Smooth muscle cell (in vitro differentiated cells): ENCODE measurements around the gene KCNAB1. TPM values are rescaled to one million over a fixed set of nuclear protein-coding genes. Genes with fewer than 3 reads are reported as not detected.
A peak's percentile ranks its signal among the peaks of the same experiment; 100 is the strongest.

Experiments
- DNase-seq: peaks from one replicate; lab custom pipeline; 2025; ENCODE audit not compliant: unreplicated experiment; lab: John Stamatoyannopoulos, UW
- H2AFZ ChIP-seq: fragments of 200-600 bp; sonication (generic); 2 replicates; pipeline ENCODE4 v1.6.0; 2016; ENCODE audit warnings: antibody characterized with exemption, low read depth, mild to moderate bottlenecking
- H3F3A ChIP-seq: fragments of 200-600 bp; sonication (generic); 2 replicates; pipeline ENCODE4 v1.6.0; 2017; ENCODE audit warnings: antibody characterized with exemption, low read depth
- H3K27ac ChIP-seq: fragments of 200-600 bp; sonication (generic); 2 replicates; pipeline ENCODE4 v1.5.1; 2016; ENCODE audit warnings: low read depth, mild to moderate bottlenecking
- H3K27me3 ChIP-seq: fragments of 200-600 bp; sonication (generic); 2 replicates; pipeline ENCODE4 v1.6.1; 2016; ENCODE audit warnings: low read depth, mild to moderate bottlenecking
- H3K36me3 ChIP-seq: fragments of 200-600 bp; sonication (generic); 2 replicates; pipeline ENCODE4 v1.5.1; 2016; ENCODE audit warnings: low read depth
- H3K4me1 ChIP-seq: fragments of 200-600 bp; sonication (generic); 2 replicates; pipeline ENCODE4 v1.5.1; 2016; ENCODE audit warnings: low read depth
- H3K4me2 ChIP-seq: fragments of 200-600 bp; sonication (generic); 2 replicates; pipeline ENCODE4 v1.6.0; 2016; ENCODE audit warnings: mild to moderate bottlenecking
- H3K4me3 ChIP-seq: fragments of 200-600 bp; sonication (generic); 2 replicates; pipeline ENCODE4 v1.5.1; 2016; ENCODE audit warnings: mild to moderate bottlenecking
- H3K79me2 ChIP-seq: fragments of 200-600 bp; sonication (generic); 2 replicates; pipeline ENCODE4 v1.6.0; 2016; ENCODE audit warnings: low read depth, mild to moderate bottlenecking
- H3K9ac ChIP-seq: fragments of 200-600 bp; sonication (generic); 2 replicates; pipeline ENCODE4 v1.6.0; 2016; ENCODE audit warnings: low read depth
- H3K9me3 ChIP-seq: fragments of 200-600 bp; sonication (generic); replicated peaks from 2 replicates; pipeline ENCODE4 v1.5.1; 2016; ENCODE audit warnings: low read depth
- H4K20me1 ChIP-seq: fragments of 200-600 bp; sonication (generic); 2 replicates; pipeline ENCODE4 v1.6.0; 2016; ENCODE audit warnings: low read depth
- WGBS: methylation state at CpG from one replicate; pipeline ENCODE4 v1.1.7; 2016; ENCODE audit warnings: low lambda C conversion rate; 5-methylcytosine and 5-hydroxymethylcytosine counted together
- polyA plus RNA-seq: library from polyadenylated mRNA; unstranded; fragments of >200 nt; fragmentation: Nextera tagmentation; extraction: Ambion mirVana; gene quantifications from 2 replicates; pipeline ENCODE4 v1.2.1, GENCODE V29; 2016
- total RNA-seq: library from RNA; depleted of rRNA; stranded (reverse); fragments of >200 nt; gene quantifications from 2 replicates; pipeline ENCODE4 v1.2.3, GENCODE V29; 2014
- TF ChIP-seq, protein P1 (sequence below): fragments of 200-600 bp; sonication (generic); IDR thresholded peaks from 2 replicates; pipeline ENCODE4 v1.5.1; 2017; ENCODE audit warnings: borderline replicate concordance, mild to moderate bottlenecking, antibody characterized with exemption; ENCODE audit not compliant: insufficient read depth, poor library complexity, severe bottlenecking

Gene KCNAB1
- total and polyA plus RNA-seq, 2 experiments from 2014 or later: 0.36 to 1.0 TPM

DNA sequence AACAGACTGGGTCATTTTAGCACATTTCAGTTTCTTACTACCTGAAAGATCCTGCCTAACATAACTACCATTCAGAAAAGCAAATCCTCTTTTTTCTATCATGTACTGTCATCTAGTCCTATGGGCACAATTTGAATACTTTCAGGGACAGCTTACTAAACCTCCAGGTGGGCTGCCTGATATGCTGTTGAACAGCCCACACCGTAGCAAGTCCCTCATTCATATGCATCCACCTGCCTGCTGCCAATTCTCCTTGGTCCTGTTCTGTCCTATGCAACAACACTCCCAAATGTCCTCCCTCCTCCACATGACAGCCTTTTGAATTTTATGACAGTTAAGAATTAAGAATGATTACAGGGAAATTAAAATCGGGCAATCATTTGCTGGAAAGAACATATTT lies 137.9 kb downstream of the KCNAB1 start:
- TF ChIP-seq, protein P1, sequence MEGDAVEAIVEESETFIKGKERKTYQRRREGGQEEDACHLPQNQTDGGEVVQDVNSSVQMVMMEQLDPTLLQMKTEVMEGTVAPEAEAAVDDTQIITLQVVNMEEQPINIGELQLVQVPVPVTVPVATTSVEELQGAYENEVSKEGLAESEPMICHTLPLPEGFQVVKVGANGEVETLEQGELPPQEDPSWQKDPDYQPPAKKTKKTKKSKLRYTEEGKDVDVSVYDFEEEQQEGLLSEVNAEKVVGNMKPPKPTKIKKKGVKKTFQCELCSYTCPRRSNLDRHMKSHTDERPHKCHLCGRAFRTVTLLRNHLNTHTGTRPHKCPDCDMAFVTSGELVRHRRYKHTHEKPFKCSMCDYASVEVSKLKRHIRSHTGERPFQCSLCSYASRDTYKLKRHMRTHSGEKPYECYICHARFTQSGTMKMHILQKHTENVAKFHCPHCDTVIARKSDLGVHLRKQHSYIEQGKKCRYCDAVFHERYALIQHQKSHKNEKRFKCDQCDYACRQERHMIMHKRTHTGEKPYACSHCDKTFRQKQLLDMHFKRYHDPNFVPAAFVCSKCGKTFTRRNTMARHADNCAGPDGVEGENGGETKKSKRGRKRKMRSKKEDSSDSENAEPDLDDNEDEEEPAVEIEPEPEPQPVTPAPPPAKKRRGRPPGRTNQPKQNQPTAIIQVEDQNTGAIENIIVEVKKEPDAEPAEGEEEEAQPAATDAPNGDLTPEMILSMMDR: no peak
- Histone ChIP-seq H3K27me3 (no peaks in the 10 kb centered on the region), H3K4me1 (peaks cover 2% of the 10 kb centered on the region), H3K9ac (no peak overlapping the region), H3K27ac (no peak overlapping the region), H3K36me3 (no peaks in the 10 kb centered on the region), H3K9me3 (no peaks in the 10 kb centered on the region), H4K20me1 (no peaks in the 10 kb centered on the region), H3K4me2 (no peak overlapping the region), H3K79me2 (no peaks in the 10 kb centered on the region), H3K4me3 (no peak overlapping the region), H2AFZ (no peak overlapping the region), H3F3A (no peaks in the 10 kb centered on the region)
- no peak for DNase-seq
- WGBS: 84% methylated on average over 2 of the region's 2 CpGs

DNA sequence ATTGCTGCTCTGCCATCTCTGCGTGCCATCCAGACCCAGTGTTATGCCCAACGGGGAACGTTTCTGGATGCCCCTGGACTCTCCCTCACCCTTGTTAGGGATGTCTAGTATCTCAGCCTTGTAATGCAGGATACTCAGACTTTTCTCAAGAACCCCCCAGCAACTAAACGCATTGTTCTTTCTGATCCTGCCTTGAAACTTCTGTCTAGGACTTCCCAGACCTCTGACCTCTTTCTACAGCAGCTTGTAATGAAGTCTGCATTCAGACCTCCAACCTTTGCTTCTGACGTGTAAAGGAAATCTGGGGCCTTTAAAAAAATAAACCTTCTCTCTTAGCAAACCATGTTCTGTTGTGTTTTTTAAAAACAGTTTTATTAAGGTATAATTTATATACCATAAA lies 139.5 kb downstream of the KCNAB1 start:
- Histone ChIP-seq H3K27me3 (no peaks in the 10 kb centered on the region), H3K4me1 (no peaks in the 10 kb centered on the region), H2AFZ (no peak overlapping the region), H3K4me2 (peak overlapping the region; percentile 64), H3K9ac (no peak overlapping the region), H3K9me3 (no peaks in the 10 kb centered on the region), H3K27ac (peak overlapping the region; percentile 56), H3K79me2 (no peaks in the 10 kb centered on the region), H3K4me3 (no peak overlapping the region), H4K20me1 (no peaks in the 10 kb centered on the region), H3K36me3 (no peaks in the 10 kb centered on the region), H3F3A (no peaks in the 10 kb centered on the region)
- WGBS: 75% methylated on average over 5 of the region's 5 CpGs
- DNase-seq: no peak
- TF ChIP-seq, protein P1: no peak

DNA sequence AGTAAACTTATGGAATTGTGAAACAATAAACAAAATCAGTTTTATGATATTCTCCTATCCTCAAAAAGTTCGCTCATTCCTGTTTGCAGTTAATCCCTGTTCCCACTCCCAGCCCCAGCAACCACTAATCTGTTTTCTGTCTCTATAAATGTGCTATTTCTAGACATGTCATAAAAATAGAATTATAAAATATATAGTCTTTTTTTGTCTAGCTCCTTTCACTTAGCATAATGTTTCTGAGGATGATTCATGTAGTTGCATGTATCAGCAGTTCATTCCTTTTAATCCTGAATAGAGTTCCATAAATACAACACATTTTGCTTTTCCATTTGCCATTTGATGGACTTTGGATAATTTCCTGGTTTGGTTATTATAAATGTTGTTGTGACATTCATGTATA lies 140.0 kb downstream of the KCNAB1 start:
- H3K4me2 ChIP-seq: peak overlapping the region; percentile 64
- 26% methylated on average over 1 of the region's 1 CpG for WGBS
- no peak overlapping the region for H3K9ac ChIP-seq
- H3K4me1 ChIP-seq: no peaks in the 10 kb centered on the region
- H3K4me3 ChIP-seq: no peak overlapping the region
- no peak for DNase-seq
- no peaks in the 10 kb centered on the region for H3K79me2 ChIP-seq
- H3F3A ChIP-seq: no peaks in the 10 kb centered on the region
- TF ChIP-seq, protein P1: no peak
- no peaks in the 10 kb centered on the region for H3K36me3 ChIP-seq
- H3K27ac ChIP-seq: peak overlapping the region; percentile 56
- H4K20me1 ChIP-seq: no peaks in the 10 kb centered on the region
- H2AFZ ChIP-seq: no peak overlapping the region
- no peaks in the 10 kb centered on the region for H3K9me3 ChIP-seq
- no peaks in the 10 kb centered on the region for H3K27me3 ChIP-seq

DNA sequence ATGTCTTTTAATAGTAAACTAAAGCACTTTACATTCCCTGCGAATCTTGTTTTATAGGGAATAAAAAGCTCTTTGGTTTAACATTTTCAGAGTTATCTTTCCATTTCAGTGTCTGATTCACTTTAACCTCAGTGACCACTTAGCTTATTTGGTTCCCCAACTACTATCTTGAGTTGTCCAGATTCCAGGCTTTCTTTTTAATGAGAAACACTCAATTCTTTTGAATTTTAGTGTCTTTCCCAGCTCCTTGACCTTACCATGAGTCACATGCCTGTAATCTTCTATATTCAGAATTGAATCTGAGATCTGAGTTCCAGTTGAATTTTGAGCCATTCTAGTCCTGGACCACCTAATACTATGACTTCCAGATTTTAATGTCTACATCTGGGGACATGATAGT lies 144.4 kb downstream of the KCNAB1 start:
- Histone ChIP-seq H3K79me2 (no peaks in the 10 kb centered on the region), H3F3A (no peaks in the 10 kb centered on the region), H3K9me3 (no peaks in the 10 kb centered on the region), H3K4me2 (no peak overlapping the region), H3K36me3 (no peaks in the 10 kb centered on the region), H3K9ac (no peak overlapping the region), H3K4me1 (no peaks in the 10 kb centered on the region), H3K4me3 (no peak overlapping the region), H2AFZ (no peak overlapping the region), H3K27me3 (no peaks in the 10 kb centered on the region), H4K20me1 (no peaks in the 10 kb centered on the region), H3K27ac (peak overlapping the region; percentile 6)
- WGBS: 33% methylated on average over 1 of the region's 1 CpG
- TF ChIP-seq, protein P1: no peak
- DNase-seq: no peak
